Eye (tissue), 1 donor: ENCODE results near the gene BAZ2B.
"Not testable (repeated sequence)": the region's sequence is repeated elsewhere in the genome, so short reads cannot be mapped to it uniquely, and the experiment has no call there.

Source experiments
- DNase-seq: peaks from one replicate; pipeline ENCODE4 v3.0.0-alpha.2; 2015

Gene BAZ2B

GRCh38 chr2:159573294-159573693 lies 43.1 kb downstream of the BAZ2B start:
- peak; percentile 21 for DNase-seq

GRCh38 chr2:159572459-159572858 lies 43.9 kb downstream of the BAZ2B start:
- DNase-seq: no peak

- no peak for DNase-seq
Observed at GRCh38 chr2:159571540-159572260, 44.6 kb downstream of the BAZ2B start.

- DNase-seq: no peak
Observed at GRCh38 chr2:159564081-159564480, 52.3 kb downstream of the BAZ2B start.

- no peak for DNase-seq
Observed at GRCh38 chr2:159562248-159562647, 54.1 kb downstream of the BAZ2B start.

- no peak for DNase-seq
Observed at GRCh38 chr2:159561786-159562185, 54.6 kb downstream of the BAZ2B start.

- DNase-seq: no peak
Observed at GRCh38 chr2:159561242-159561641, 55.1 kb downstream of the BAZ2B start.

GRCh38 chr2:159559034-159559433 lies 57.3 kb downstream of the BAZ2B start:
- DNase-seq: no peak

GRCh38 chr2:159558479-159558878 lies 57.9 kb downstream of the BAZ2B start:
- no peak for DNase-seq

- DNase-seq: no peak
Observed at GRCh38 chr2:159557437-159558034, 58.8 kb downstream of the BAZ2B start.

- no peak for DNase-seq
Observed at GRCh38 chr2:159555651-159556392, 60.5 kb downstream of the BAZ2B start.

GRCh38 chr2:159553727-159554126 lies 62.6 kb downstream of the BAZ2B start:
- no peak for DNase-seq

GRCh38 chr2:159551806-159552205 lies 64.5 kb downstream of the BAZ2B start:
- no peak for DNase-seq

- no peak for DNase-seq
Observed at GRCh38 chr2:159550231-159550630, 66.1 kb downstream of the BAZ2B start.

GRCh38 chr2:159549234-159549633 lies 67.1 kb downstream of the BAZ2B start:
- DNase-seq: no peak

GRCh38 chr2:159546716-159547430 lies 69.5 kb downstream of the BAZ2B start:
- DNase-seq: no peak

GRCh38 chr2:159546039-159546438 lies 70.3 kb downstream of the BAZ2B start:
- no peak for DNase-seq

GRCh38 chr2:159545085-159545484 lies 71.3 kb downstream of the BAZ2B start:
- no peak for DNase-seq

GRCh38 chr2:159542101-159542500 lies 74.2 kb downstream of the BAZ2B start:
- DNase-seq: no peak

GRCh38 chr2:159539701-159540100 lies 76.6 kb downstream of the BAZ2B start:
- DNase-seq: no peak

GRCh38 chr2:159538801-159539200 lies 77.5 kb downstream of the BAZ2B start:
- DNase-seq: no peak

GRCh38 chr2:159535261-159535660 lies 81.1 kb downstream of the BAZ2B start:
- not testable (repeated sequence) for DNase-seq

- DNase-seq: no peak
Observed at GRCh38 chr2:159531475-159531874, 84.9 kb downstream of the BAZ2B start.
